Activated CD4-positive, alpha-beta T cell treated with anti-CD3 and anti-CD28 coated beads, Interleukin-10, Interleukin-2, amounts not matched to agents 100 ng/mL and 50 ng/mL, durations not matched to agents 16 hours and 8 hours (primary cell): ENCODE results near the gene KCNQ2.

Experiments
- DNase-seq: peaks from one replicate; pipeline ENCODE4 v3.0.0-alpha.2; 2020

The KCNQ2 gene

DNA sequence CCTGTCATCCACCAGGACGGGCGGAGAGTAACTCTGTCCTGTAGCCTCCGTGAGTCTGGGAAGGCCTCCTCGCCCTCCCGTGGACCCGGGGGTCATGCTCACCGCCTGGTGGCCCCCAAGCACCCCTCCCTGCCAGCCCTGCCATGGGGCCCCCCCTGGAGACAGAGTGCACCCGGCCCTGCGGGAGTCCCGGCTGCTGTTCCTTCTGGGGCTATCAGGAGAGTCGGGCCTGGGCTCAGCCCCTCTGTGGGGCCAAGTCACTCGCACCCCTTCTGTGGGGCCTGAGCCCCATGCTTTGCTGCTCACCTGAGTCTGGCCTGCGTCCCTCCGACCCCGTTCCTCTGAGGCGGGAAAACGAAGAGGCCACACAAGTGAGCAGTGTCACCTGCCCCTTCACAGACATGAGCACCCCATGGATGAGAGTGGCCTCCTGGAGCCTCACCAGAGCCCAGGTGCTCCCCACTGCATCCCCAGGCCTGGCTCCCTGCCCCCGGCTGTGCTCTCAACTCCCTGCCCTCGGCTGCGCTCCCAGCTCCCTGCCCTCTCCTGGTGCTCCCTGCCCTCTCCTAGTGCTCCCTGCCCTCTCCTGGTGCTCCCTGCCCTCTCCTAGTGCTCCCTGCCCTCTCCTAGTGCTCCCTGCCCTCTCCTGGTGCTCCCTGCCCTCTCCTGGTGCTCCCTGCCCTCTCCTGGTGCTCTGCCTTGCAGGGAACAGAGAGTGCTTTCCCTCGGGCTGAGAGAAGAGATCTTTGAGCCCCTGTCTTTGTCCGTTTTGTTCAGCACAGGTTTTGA is 106.7 kb downstream of the KCNQ2 start:
- no peak for DNase-seq

DNA sequence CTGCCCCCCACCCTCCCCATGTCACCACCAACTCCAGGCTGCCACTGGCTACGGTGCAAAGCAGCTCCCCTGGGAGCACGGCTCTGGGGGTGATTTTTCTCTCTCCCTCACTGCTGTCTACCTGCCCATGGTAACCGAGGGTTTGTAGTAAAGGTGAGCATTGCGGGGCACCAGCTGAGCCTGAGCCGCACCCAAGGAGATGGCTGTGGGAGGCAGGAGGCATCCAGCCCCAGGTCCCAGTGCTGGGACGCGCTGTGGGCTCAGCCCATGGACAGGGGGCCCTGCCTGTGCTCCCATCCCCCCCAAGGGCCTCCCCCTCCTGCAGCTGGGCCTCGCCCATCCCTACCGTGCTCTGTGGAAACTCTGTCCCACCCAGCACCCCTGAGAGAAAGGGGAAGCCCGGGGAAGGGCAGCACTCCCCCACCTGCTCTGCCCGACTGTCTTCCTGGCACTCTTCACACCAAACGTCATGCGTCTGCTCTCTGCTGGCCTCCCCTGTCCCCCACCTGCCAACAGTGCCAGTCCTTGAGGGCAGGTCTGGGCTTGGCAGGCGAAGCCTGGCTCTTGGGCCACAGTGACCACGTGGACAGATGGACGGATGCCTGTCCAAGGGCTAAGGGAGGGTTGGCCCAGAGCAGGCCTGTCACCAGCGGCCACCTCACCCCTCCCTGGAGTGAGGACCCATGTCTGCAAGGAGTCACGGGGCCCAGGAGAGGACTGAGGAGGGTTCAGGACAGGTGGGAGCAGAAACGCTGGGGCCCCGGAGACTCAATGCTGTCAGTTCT is 107.5 kb downstream of the KCNQ2 start:
- DNase-seq: no peak

DNA sequence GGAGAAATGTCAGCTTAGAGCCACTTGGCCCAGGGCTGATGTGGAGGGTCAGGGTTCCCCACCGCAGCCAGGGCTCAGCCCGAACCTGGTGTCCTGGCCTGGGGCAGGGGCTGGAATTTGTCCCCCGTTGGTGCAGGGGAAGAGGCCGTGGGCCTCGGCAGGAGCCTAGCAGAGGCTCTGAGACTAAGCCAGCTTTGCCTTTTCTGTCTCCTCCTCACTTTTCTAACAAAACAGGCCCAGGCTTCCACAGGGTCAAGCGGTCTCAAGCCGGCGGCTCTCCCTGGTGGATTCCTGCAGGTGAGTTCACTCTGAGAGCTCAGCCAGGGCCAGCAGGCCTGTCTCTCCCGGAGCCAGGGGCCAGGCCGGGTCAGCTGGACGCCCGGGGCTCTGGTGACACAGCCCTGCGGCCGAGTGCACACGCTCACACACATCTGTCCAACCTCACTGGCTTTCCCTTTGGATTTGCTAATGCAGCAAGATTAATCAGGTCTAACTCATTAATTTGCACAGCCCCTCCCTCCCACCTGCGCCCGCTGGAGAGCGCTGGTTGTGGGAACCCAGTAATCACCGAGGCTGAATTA is 108.4 kb downstream of the KCNQ2 start:
- DNase-seq: no peak

- no peak for DNase-seq
Observed at GRCh38 chr20:63363013-63363957, 109.2 kb downstream of the KCNQ2 start.

- no peak for DNase-seq
Observed at GRCh38 chr20:63362436-63363009, 109.9 kb downstream of the KCNQ2 start.

DNA sequence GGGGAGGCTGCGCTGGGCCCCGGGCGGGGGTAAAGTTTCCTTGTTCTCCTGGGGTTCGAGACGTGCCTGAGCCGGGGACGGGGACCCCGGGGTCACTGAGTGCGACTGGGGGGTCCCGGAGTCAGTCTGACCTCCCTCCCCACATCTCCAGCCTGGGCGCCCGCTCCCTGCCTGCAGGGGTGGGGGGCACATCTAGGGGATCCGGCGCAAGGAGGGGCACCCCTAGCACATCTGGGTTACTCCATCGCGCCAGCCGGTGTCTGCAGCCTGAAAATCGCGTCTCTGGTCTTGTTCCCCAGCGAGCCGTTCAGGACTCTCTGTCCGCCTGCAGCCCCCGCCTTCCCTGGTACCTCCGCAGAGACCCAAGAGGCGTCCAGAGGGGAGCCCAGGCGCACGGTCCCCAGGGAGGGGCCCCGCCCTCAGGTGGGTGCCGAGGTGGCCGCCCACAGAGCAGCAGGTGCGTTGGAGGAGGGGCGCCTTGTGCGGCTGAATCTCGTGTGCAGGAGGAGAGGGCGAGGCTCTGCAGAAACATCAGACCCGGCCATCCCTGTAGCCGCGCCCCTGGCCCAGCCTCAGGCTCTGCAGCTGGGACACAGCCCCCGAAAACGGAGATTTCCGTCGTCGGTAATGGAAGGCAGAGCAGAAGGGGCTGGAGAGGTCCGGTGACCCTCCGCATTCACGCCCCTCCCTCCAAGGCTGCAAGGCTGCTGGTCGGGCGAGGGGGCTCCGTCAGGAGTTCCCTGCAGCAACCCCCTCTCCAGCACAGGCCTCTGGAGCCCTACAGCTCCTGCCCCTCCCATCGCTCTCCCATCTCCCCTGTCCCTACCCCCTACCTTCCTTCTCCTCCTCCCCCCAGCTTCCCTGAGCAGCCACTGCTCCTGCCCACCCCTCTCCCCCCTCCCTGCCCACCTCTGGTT is 110.7 kb downstream of the KCNQ2 start:
- no peak for DNase-seq

GRCh38 chr20:63360850-63361518 is 111.5 kb downstream of the KCNQ2 start, which contains the start of gene CHRNA4:
TSS of gene CHRNA4 (minus strand) at chr20:63361349. CDS start at chr20:63361165, 184 bp downstream.
- DNase-seq: no peak

DNA sequence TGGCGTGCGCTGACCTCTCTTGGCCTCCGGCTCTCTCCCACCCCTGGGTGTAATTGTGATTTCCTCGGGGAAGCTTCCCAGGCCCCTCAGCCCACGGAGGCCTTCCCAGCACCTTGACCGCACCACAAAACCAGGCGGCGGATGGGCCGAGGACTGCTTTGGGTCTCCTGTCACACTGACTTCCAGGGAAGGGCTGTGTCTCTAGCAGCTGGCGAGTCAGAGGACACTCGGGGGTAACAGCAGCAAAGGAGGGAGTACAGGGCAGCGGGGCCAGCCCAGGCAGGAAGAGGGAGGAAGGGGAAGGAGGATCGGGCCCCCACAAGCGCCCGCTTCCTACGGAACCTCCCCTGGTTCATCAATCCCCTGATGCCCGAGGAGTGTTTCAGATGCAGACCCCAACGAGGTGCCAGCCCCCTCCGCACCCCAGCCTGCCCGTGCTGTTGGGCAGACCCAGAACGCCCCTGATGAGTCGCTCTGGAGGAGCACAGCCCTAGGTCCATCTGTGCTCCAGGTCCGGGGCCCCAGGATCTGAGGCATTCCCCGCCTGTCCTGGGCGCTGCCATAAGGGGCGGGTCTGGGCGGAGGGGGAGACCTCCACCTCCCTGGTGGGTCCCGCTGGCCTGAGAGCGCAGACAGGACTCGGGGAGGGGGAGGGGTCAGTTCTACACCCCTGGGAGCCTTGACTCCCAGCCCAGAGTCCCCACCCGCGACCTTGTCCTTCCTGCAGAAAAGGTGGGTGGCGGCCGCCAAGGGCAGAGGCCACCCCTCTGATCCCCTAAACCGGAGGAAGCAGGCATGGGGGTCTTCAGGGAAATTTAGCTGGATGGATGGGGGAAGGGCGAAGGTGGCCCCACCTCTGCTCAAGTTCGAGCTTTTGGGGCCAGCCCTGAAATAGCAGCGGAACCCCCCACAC is 112.3 kb downstream of the KCNQ2 start:
- DNase-seq: no peak

DNA sequence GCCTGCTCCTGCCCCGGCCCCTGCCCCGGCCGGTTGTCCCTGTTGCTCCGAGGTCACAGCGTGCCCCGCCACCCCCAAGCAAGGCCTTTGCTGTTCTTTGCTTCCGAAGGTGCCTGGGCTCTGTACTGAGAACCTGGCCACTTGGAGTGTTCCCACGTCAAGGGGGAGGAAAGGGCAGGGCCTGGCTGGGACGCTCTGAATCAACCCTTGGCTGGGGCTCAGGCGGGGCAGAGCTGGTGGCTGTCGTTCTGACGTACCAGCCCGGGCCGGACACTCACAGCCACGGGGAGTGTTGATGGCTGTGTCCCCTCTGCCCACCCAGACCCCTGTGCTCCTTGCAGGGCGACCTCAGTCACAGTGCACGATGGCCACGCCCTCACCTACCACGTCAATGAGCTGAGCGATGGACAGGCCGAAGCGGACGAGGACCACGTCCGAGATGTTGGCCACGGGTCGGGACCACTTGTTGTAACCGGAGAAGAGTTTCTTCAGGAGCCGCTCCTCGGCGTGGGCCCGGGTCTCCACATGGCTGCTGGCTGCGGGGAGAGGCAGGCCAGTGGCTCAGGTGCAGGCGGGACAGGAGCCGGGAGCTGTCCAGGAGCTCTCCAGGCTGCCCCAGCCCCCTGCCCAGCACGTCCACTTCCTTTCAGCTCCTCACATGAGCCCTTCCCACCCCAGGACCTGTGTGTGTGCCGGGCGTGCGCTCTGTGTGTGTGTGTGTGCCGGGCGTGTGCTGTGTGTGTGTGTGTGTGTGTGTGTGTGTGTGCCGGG is 113.1 kb downstream of the KCNQ2 start:
- DNase-seq: no peak

DNA sequence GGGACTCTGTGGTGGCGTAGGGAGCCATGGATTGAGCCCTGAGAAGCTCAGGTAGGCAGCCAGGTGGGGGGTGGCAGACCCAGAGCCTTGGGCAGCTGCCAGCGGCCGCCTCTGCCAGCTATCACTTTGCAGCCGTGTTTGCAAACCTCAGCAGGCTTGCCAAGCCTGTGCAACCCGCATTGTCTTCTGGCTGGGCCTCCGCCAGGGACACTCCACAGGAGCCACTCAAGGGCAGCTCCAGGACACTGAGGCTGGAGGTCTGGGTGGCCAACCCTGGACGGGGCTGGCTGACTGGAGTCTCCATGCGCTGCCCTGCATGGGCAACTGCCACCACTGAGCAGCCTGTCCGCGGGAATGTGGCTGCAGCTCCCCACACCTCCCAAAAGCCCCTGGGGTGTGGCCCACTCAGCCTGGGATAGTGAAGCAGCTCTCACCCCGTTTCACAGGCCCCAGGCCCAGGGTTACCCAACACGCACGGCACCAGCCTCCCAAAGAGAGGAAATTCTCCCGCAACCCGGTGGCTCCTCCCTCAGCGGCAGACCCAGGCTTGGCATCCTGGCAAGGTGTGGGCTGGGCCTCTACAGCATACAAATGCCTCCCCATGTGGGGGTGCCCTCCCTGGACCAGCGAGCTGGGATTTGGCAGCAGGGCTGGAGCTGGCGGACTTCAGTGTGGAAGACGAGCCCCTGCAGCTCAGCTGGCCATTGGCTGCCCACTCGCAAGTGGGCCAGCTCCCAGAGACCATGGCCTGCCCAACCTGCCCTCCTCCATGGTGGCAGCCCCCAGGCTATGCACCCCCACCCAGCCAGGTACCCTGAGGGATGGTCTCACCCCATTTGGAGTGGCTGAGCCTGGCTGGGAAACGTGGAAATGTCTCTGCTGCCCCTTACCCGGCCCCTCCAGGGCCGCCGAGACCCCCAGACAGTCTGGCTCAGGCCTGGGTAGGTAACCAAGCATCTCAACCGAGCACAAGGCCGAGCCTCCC is 114.2 kb downstream of the KCNQ2 start:
- no peak for DNase-seq

GRCh38 chr20:63356931-63357879 is 115.2 kb downstream of the KCNQ2 start:
- DNase-seq: no peak

DNA sequence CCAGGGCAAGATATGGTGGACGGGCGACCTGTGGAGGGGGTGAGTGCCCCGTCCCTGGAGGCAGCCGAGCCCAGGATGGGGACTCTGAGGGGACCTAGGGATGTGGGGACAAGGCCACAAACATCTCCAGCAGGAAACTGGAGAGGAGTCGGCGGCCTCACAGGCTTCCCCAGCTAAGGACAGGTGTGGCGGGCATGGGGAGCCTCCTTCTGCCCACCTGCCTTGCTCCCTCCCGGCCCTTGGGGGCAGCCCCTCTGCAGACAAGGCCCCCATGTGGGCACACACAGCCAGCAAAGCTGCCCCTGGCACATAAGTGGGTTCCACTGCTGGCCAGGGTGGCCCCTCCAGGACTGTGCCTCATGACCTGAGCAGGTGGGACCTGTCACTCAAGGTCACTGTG is 115.9 kb downstream of the KCNQ2 start:
- DNase-seq: no peak

GRCh38 chr20:63355781-63356295 is 116.6 kb downstream of the KCNQ2 start:
- DNase-seq: no peak

DNA sequence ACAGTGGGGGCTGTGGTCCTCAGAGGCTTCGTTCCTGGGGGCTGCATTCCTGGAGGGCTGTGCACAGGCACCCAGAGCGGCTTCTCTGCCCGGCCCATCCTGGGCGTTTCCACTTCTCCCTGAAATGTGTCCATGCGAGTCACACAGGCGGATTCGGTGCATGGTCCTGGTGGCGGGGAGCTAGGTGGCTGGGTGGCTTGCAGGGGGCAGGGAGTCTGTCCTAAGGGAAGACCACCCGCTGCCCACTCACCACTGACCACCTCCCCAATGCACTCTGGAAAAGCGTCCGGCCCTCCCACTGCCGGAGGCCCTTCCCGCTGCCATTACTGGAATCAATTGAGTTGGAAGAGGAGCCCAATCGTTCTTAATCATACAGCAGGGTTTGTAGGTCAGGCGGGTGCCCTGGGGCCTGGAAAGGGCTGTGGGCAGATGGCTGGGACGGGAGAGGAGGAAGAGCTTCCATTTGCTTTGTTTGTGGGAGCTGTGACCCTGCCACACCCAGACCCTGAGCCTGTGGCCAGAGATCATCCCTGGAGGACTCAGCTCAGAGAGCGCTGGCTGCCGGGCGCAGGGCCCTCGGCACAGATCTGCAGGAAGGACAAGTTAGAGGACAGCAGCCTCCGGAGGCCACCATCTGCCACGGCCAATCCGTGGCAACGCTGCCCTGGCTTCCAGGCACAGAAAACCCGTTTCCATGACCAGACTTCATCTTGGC is 117.7 kb downstream of the KCNQ2 start:
- DNase-seq: no peak

GRCh38 chr20:63352811-63353221 is 119.6 kb downstream of the KCNQ2 start:
- no peak for DNase-seq
